ENCODE measurements around the gene CTSS.

GRCh38 chr1:150686275-150686674 is 79.3 kb downstream of the CTSS start:
- no peak for TF ChIP-seq POLR2A (IDR thresholded peaks at IDR 0.05)
- no peak for TF ChIP-seq CTCF (IDR thresholded peaks at IDR 0.05)
- TF ChIP-seq POLR2AphosphoS5 (IDR thresholded peaks at IDR 0.05), result no peak
